Renal cortex interstitium (tissue), 11 donors: ENCODE measurements around the gene PLIN4. TPM values are rescaled to one million over a fixed set of nuclear protein-coding genes. Genes with fewer than 3 reads are reported as not detected.

Experiments
- DNase-seq, 11 donors: peaks; one replicate each; pipeline ENCODE4 v3.0.0-alpha.2; 2013; ENCODE audit warnings: low read depth in 9 of 11, low spot score in 4 of 11; ENCODE audit errors: extremely low read depth in 1 of 11
- polyA plus RNA-seq, 3 donors: library from polyadenylated mRNA; unstranded; fragments of 120-200 nt; gene quantifications; one replicate each; pipeline ENCODE4 v1.2.1, GENCODE V29; 2013; ENCODE audit not compliant: insufficient read length in 3 of 3

PLIN4 gene
- polyA plus RNA-seq, 3 donors, result 0.70 to 1.5 (median 1.5) TPM

DNA sequence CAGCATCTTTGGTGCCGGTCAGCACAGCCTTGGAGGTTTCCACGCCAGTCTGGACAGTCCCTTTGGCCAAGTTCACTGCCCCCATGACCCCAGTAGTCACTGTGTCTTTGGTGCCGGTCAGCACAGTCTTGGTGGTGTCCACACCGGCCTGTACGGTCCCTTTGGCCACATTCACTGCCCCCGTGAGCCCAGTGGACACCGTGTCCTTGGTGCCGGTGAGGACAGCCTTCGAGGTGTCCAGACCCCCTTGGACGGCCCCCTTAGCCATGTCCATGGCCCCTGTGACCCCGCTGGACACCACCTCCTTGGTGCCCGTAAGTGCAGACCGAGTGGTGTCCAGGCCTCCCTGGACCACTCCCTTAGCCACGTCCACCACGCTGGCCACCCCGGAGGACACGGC is 5.0 kb downstream of the PLIN4 start:
- no peak for DNase-seq

DNA sequence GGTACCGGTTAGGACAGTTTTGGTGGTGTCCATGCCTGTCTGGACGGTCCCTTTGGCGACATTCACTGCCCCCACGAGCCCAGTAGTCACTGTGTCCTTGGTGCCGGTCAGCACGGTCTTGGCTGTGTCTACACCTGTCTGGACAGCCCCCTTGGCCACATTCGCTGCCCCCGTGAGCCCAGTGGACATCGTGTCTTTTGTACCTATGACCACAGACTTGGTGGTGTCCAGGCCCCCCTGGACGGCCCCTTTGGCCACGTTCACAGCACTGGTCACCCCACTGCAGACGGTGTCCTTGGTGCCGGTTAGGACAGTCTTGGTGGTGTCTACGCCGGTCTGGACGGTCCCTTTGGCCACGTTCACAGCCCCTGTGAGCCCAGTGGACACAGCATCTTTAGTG is 6.2 kb downstream of the PLIN4 start:
- DNase-seq, result no peak

DNA sequence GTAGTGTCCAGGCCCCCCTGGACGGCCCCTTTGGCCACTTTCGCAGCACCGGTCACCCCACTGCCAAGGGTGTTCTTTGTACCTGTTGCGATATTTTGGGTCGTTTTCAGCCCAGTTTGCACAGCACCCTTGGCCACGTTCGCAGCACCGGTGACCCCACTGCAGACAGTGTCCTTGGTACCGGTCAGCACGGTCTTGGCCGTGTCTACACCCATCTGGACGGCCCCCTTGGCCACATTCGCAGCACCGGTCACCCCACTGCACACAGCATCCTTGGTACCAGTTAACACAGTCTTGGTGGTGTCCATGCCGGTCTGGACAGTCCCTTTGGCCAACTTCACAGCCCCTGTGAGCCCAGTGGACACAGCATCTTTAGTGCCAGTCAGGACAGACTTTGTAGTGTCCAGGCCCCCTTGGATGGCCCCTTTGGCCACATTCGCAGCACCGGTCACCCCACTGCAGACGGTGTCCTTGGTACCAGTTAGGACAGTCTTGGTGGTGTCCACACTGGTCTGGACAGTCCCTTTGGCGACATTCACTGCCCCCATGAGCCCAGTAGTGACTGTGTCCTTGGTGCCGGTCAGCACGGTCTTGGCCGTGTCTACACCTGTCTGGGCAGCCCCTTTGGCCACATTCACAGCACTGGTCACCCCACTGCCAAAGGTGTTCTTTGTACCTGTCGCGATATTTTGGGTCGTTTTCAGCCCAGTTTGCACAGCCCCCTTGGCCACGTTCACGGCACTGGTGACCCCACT is 6.8 kb downstream of the PLIN4 start:
- DNase-seq, result no peak

DNA sequence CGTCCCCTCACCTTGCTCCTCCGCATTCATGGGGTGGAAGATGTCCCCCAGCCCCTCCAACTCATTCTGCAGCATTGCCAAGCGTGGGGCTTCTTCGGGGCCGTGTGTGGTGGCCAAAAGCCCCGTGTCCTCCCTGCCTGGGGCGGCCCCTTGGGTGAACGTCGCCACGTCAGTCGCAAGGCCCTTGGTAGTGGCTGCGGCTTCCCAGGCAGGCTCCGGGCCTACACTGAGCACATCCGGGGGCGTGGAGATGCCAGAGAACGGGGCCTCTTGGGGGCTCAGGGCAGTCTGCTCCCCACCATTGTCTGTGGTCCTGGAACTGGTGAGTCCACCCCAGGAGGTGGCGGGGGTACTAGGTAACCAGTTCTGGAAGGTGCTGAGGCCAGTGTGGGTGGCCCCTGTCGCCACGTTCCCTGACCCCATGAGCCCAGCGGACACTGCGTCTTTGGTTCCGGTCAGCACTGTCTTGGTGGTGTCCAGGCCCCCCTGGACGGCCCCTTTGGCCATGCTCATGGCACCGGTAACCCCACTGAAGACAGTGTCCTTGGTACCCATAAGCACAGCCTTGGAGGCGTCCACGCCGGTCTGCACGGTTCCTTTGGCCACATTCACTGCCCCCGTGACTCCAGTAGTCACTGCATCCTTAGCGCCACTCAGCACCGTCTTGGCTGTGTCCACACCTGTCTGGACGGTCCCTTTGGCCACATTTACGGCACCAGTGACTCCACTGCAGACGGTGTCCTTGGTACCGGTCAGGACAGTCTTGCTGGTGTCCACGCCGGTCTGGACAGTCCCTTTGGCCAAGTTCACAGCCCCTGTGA is 7.6 kb downstream of the PLIN4 start:
- DNase-seq, result no peak

DNA sequence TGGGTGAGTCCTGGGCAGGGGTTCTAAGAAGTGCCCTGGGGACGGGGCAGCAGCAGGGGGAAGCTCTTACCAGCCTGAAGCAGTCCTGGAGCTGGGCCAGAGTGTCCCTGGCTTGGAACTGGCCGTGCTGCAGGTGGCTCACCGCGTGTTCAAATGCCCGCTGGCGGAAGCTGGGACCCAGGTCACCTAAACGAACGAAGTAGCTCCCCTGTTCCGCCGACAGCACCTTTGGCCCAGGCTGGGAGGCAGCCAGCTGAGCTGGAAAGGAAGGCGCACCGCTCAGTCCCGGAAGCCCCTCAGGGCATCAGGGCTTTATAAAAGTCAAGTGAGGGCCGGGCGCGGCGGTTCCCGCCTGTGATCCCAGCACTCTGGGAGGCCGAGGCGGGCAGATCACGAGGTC is 9.6 kb downstream of the PLIN4 start:
- DNase-seq, result no peak

DNA sequence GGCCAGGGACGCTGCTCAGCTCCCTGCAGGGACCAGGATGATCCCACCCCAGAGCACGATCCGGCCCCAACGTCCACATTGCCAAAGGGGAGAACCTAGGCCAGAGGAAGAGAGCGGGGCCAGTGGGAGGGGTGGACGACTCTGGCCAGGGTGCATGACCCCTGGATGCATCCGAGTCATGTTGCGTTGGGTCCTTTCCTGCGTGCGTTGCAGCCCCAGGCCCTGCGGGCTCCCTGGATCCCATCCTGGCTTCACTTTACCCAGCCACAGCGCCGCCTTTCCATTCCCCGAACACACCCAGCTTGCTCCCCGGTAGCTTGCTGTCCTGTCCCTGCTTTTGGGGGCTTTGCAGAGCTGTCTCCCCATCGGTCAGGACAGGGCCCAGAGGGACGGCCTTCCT is 10.5 kb downstream of the PLIN4 start:
- DNase-seq, result no peak

DNA sequence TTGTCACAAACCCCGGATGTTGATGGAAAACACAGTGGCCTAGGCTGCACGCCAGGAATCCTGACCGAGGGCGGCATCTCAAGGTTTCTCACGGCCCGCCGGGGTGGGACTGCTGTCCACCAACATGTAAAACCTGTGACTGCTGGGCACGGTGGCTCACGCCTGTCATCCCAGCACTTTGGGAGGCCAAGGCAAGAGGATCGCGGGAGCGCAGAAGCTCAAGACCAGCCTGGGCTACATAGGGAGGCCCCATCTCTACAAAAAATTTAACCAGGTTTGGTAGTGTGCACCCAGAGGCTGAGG is 11.2 kb downstream of the PLIN4 start:
- DNase-seq, result no peak

DNA sequence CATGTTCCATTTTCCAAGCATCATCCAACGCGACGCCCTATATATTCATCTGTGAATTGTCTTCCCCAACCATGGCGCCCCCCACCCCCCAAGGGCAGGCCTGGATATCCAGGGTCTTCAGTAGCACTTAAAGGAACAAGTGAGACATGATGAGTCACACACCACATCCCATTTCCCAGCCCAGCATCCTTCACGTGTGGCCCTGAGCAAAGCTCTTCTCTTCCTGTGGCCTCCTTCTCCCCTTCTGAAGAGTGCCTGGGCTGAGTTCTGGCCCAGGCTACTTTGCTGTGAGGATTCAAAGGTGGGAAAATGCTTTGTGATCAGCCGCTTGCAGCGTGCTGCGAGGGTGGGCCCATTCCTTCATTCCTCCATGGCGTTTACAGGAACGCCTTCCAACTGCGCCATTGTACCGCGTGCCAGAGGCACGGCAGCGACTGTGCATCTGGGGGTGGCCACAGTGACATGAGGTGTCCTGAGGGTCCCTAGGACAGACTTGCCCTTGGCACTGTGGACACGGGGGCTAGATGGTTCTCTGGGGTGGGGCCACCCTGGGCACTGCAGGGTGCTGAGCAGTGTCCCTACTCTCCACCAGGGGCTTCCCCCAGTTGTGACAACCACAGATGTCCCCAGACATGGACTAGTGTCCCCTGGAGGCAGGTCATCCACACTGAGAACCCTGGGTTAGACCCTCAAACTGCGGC is 11.7 kb downstream of the PLIN4 start:
- no peak for DNase-seq

DNA sequence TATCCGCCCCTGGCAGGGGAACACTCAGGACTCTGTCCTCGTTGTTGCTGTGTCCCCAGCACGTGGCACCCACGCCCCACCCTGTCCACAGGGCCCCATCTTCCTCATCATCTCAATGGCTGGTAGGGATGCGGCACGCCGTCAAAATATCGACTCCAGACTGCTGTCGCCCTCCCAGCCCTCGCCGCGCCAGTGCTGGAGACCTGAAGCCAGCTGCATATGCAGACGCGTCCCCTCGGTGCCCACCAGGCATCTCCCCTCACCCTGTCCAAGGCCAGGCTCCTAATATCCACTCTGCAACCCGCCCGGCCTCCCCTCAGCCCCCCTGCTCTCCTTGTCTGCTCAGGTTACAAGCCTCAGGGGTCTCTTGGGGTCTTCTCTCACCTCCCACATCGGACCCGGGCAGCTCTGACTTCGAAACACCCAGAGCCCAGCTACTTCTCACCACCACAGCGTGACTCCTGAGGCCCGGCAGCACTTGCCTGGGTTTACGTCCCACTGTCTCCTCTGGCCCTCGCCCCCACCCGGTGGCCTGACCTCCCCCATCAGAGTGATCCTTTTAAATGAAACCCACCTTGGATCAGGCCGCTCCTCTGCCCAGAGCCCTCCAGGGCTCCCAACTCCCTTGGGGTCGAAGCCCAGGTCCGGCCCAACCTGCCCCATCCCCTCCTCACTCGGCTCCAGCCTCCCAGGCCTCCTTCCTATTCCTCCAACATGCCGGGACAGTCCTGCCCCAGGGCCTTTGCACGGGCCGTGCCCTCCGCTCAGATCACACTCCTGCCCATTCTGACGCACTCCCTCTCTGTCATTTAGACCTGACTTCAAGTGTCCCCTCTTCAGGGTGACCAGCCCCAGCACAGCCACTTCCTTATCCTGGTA is 12.5 kb downstream of the PLIN4 start:
- DNase-seq, result no peak

DNA sequence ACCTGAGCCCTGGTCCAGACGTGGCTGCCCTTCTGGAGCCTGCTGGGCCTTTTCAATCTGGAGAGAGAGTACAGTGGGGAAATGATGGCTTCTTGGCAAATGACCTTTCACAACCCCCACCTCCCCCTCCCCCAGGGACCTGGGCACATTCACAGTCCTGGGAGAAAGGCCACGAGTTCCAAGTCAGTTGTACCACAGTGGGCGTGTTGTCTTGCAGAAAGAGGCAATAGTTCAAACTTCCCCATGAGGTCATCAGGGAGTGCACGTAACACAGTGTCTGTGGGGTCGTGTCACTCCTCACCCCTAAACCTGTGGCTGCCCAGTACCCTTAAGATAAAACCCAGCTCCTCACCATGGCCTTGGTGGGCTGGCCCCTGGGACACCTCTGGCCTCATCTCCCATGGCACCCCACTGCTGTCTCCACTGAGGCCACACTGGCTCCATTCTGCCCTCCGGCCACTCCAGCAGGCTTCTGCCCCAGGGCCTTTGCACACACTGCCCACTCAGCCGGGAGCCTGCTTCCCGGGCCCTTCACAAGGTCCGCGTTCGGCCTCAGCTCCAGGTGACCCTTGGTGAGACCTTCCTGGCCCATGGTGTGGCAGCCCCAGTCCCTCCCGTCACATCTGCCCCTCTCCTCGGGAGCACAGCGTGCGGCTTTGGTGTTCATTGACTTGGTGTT is 13.3 kb downstream of the PLIN4 start:
- no peak for DNase-seq

DNA sequence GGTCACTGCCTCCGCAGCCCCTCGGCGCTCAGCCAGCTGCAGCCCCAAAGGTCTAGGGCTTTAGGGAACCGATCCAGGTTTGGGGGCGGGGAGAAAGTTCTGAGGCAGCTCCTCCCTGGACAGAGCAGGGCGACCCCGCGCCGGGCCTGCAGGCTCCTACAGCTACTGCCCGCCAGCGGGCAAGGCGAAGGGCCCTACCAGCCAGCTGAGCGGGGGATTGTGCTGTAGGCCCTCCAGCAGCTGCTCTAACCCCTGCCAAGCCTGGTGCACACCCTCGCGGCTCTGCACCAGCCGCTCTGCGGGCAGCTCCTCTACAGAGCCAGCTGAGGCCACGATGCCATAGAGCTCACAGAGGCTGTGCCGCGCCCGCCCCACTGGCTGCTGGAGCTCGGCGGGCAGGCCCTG is 14.0 kb downstream of the PLIN4 start:
- DNase-seq, result no peak

DNA sequence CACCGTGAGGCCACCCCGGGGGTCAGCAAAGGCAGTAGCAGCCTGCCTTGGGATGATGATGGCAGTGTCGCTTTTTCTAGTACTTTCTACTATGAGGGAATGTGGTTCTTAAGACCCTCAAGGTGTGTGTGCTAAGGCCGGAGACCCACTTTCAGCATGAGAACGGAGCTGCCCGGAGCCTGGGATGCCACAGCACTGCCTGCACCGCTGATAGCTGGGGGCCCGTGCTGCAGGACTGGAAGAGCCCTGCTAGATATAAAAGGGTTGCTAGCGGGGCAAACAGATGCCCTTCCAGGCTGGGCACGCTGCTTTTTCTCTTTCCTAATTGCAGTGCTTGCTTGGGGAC is 14.5 kb downstream of the PLIN4 start:
- no peak for DNase-seq

DNA sequence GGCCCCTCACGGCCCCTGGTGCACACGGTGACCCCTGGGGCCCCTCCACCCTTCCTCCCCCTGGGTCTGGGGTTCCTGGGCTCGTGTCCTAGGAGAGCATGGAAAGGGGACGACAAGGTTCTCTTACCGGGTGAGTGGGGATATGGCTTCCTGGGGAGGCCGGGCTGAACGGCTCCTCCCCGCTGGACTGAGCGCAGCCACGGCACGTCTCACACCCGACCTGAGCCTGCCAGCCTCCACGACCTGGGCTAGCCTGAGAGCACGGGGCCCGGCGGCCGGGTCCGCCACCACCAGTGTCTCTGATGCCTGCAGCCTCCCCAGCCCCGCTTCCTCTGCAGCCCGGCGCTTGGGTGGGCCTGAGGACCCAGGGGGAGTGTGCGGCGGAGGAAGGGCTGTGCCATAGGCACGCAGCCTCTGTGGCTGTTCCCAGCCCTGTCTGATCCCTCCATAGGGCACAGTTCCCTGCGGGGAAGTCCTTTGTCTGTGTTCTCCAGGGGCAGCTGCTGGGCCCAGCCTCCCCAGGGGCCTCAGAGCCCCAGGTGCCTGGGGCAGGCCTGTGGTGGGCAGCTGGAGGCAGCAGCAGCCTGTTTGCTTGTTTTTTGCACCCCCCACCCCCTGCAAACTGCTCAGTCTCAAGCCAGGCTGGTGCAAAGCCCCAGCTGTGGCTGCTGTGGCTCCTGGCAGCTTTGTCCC is 15.0 kb downstream of the PLIN4 start:
- no peak for DNase-seq

DNA sequence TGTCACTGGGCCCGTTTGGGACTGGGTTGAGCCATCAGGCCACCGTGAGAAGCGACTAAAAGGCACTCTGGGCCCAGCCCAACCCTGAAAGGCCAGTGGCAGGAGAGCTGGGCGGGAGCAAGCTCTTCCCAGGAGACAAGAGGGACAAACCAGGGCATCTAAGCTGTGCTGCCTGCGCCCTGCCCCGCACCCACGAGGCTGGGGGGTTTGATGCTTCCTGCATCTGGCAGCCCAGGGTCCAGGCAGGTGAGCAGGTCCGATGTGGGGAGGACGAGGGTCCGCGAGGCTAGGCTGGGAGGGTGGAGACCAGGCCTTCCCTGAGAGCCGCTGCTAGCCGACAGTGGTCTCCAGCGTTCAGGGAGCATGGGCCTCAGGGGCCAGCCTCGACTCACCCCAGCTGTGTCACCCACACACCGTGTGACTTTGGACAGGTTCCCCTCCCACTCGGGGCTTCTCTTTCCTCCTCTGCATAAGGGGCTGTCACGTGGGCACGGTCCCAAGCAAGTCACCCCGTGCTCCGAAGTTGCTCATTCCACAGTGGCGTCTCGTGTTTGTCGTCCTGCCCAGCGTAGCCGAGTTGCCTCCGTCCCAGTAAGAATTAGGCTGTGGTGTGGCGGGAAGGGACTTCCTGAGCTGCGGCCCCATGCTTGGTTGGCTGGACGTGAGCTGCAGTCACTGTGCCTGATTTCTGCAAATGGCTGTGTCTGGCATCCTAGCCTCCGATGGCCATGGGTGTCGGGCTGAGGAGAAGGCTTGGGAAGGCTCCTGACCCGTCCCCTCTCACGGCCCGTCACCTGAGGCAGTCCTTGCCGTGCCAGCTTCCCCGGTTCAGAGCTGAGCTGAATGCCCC is 15.8 kb downstream of the PLIN4 start:
- no peak for DNase-seq

DNA sequence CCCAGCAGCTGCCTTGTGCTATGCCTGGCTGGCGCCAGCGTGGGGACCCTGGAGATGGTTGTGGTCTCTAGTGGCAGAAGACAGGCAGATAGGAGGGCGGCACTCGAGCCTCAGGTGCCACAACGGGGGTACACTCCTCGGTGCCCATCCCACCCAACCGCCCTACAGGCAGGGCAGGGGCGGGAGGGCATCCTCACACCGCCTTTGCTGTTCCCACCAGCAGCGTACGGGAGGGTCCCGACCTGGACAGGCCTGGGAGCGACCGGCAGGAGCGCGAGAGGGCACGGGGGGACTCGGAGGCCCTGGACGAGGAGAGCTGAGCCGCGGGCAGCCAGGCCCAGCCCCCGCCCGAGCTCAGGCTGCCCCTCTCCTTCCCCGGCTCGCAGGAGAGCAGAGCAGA is 16.6 kb downstream of the PLIN4 start:
- no peak for DNase-seq

DNA sequence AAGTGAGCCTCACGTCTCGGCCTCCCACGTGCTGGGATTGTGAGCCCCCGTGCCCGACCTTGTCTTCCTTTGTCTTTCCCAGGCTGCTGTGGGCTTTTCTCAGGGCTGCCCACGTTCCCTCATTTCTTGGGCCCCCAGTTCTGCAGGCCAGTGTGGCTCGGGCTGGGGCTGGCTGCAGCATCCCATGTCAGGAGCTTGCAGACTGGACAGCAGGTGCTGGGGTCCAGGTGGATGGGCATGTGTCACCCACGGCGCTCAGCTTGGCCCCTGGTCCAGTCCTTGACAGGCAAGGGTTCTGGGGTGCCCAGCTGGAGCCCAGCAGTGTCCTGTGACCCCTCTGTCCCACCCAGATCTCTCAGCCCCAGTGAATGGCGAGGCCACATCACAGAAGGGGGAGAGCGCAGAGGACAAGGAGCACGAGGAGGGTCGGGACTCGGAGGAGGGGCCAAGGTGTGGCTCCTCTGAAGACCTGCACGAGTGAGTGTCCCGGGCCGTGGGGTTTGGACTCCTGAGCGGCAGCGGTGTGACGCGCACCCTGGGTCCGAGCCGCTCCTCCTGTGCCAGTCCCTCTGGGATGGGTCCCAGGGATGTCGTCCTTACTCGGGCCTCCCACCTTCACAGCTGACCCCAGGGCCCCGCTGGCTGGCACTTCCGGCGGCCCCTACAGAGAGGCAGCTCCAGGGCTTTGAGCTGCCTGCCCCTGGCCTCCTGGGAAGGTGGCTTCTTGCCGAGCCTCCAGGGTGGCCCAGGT is 17.3 kb downstream of the PLIN4 start:
- no peak for DNase-seq

DNA sequence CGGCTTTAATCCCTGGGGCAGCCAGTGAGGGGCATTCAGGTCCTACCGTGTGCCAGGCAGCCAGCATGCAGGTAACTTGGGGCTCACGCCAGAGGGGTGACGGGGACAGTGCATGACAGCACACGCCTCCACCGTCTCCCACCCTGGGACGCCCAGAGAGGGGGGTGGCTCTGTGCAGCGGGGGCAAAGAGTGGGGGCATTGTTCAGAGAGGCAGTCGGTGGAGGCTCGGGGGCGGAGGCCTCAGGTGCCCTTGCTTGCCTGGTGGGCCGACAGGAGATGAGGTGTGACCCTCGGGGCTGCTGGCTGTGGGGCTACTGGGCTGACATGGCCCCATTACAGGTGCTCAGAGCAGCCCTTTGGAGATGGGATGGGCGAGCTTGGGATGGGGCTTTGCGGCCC is 18.4 kb downstream of the PLIN4 start:
- no peak for DNase-seq
